ENCODE results near the gene AICDA. TPM values are rescaled to one million over a fixed set of nuclear protein-coding genes. Genes with fewer than 3 reads are reported as not detected.
A peak's percentile ranks its signal among the peaks of the same experiment; 100 is the strongest.

Gene AICDA
- total RNA-seq, 1 experiment from 2014 or later, result 0.13 TPM

- TF ChIP-seq OVOL2 (CRISPR knock-in tag; IDR thresholded peaks at IDR 0.05; ENCODE audit: borderline replicate concordance) (no peak), MYBL2 (CRISPR knock-in tag; IDR thresholded peaks at IDR 0.05) (no peak), TCF7 (CRISPR knock-in tag; IDR thresholded peaks at IDR 0.05; ENCODE audit: low read depth) (no peak), CREB1 (CRISPR knock-in tag; IDR thresholded peaks at IDR 0.05) (no peak), PRRX2 (CRISPR knock-in tag; IDR thresholded peaks at IDR 0.05) (no peak)
- TF ChIP-seq, protein P1, sequence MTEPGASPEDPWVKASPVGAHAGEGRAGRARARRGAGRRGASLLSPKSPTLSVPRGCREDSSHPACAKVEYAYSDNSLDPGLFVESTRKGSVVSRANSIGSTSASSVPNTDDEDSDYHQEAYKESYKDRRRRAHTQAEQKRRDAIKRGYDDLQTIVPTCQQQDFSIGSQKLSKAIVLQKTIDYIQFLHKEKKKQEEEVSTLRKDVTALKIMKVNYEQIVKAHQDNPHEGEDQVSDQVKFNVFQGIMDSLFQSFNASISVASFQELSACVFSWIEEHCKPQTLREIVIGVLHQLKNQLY (CRISPR knock-in tag; IDR thresholded peaks at IDR 0.05), result no peak
- Mint-ChIP-seq H3K4me1 (peaks cover 5% of the 10 kb centered on the region), H3K9me3 (no peaks in the 10 kb centered on the region), H3K27me3 (ENCODE audit: low read depth) (no peaks in the 10 kb centered on the region), H3K27ac (no peak overlapping the region), H3K36me3 (no peaks in the 10 kb centered on the region), H3K4me3 (no peak overlapping the region)
- no peak for ATAC-seq
- no peak for DNase-seq (ENCODE audit: low spot score)
- ChIA-PET POLR2A (no interaction called here), CTCF (interaction anchor here (1.2 kb wide), 1 partner anchor 117 kb away, joined by 3 read pairs; no protein-coding TSS in a partner anchor)
These were observed 49.1 kb upstream of the AICDA start for GRCh38 chr12:8661751-8662150.

DNA sequence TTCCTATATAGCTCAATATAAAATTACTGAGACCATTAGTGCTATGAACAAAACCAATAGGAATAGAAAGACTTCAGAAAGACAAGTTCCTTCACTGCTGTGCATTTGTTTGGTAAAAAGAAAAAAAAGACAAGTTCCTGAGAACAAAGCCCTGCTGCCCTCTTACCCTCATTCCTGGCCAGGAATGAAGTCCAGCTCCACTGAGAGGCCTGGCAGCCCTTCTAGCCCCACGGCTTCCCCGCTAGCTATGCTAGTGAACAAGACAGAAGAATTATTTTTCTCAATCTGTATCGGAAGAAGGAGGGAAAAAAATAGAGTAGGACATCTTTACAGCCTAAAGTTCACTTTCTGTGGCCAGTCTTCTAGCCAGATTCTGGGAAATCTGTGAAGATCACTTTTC, 48.4 kb upstream of the AICDA start:
- H3K27ac Mint-ChIP-seq, result no peak overlapping the region
- H3K9me3 Mint-ChIP-seq, result no peaks in the 10 kb centered on the region
- TF ChIP-seq ZNF423 (CRISPR knock-in tag; IDR thresholded peaks at IDR 0.05) (no peak), ZNF416 (CRISPR knock-in tag; IDR thresholded peaks at IDR 0.05) (no peak), ZNF671 (CRISPR knock-in tag; IDR thresholded peaks at IDR 0.05) (no peak), ZNF232 (CRISPR knock-in tag; IDR thresholded peaks at IDR 0.05) (no peak), USF1 (CRISPR knock-in tag; IDR thresholded peaks at IDR 0.05) (no peak), USF2 (CRISPR knock-in tag; IDR thresholded peaks at IDR 0.05) (no peak), HMGA2 (CRISPR knock-in tag; IDR thresholded peaks at IDR 0.05) (no peak), FOXP1 (CRISPR knock-in tag; IDR thresholded peaks at IDR 0.05; ENCODE audit: borderline replicate concordance) (no peak)
- TF ChIP-seq, protein P2, sequence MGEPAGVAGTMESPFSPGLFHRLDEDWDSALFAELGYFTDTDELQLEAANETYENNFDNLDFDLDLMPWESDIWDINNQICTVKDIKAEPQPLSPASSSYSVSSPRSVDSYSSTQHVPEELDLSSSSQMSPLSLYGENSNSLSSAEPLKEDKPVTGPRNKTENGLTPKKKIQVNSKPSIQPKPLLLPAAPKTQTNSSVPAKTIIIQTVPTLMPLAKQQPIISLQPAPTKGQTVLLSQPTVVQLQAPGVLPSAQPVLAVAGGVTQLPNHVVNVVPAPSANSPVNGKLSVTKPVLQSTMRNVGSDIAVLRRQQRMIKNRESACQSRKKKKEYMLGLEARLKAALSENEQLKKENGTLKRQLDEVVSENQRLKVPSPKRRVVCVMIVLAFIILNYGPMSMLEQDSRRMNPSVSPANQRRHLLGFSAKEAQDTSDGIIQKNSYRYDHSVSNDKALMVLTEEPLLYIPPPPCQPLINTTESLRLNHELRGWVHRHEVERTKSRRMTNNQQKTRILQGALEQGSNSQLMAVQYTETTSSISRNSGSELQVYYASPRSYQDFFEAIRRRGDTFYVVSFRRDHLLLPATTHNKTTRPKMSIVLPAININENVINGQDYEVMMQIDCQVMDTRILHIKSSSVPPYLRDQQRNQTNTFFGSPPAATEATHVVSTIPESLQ (CRISPR knock-in tag; IDR thresholded peaks at IDR 0.05), result no peak
- TF ChIP-seq, protein P3, sequence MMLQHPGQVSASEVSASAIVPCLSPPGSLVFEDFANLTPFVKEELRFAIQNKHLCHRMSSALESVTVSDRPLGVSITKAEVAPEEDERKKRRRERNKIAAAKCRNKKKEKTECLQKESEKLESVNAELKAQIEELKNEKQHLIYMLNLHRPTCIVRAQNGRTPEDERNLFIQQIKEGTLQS (CRISPR knock-in tag; conservative IDR thresholded peaks at IDR 0.05), result no peak
- no peaks in the 10 kb centered on the region for H3K36me3 Mint-ChIP-seq
- peaks cover 5% of the 10 kb centered on the region for H3K4me1 Mint-ChIP-seq
- no peaks in the 10 kb centered on the region for H3K27me3 Mint-ChIP-seq (ENCODE audit: low read depth)
- CTCF ChIA-PET, result interaction anchor here (0.6 to 1.1 kb wide), 3 partner anchors 16 to 163 kb away, joined by 4 to 6 read pairs (median 4); no protein-coding TSS in a partner anchor
- ATAC-seq (no peak), DNase-seq (ENCODE audit: low spot score) (no peak)
- no peak overlapping the region for H3K4me3 Mint-ChIP-seq
- POLR2A ChIA-PET, result no interaction called here

GRCh38 chr12:8658346-8658745, 45.7 kb upstream of the AICDA start:
- DNase-seq (ENCODE audit: low spot score), result no peak
- ChIA-PET CTCF (interaction anchor here (0.9 to 5.9 kb wide), 9 partner anchors 23 to 391 kb away, joined by 3 to 49 read pairs (median 34); partner anchors contain the start of gene A2ML1), POLR2A (interaction anchor here (0.6 kb wide), 1 partner anchor 139 kb away, joined by 3 read pairs; no protein-coding TSS in a partner anchor)
- no peaks in the 10 kb centered on the region for H3K27me3 Mint-ChIP-seq (ENCODE audit: low read depth)
- peak; percentile 78 for ATAC-seq
- no peak overlapping the region for H3K4me3 Mint-ChIP-seq
- H3K36me3 Mint-ChIP-seq, result no peaks in the 10 kb centered on the region
- 0 out of 2 replicates have a peak overlapping the region, but pooled peaks have one; percentile 30 for H3K27ac Mint-ChIP-seq
- TF ChIP-seq TEAD4 (CRISPR knock-in tag; IDR thresholded peaks at IDR 0.05) (no peak), SOX15 (CRISPR knock-in tag; IDR thresholded peaks at IDR 0.05) (no peak)
- no peaks in the 10 kb centered on the region for H3K9me3 Mint-ChIP-seq
- H3K4me1 Mint-ChIP-seq, result peaks cover 9% of the 10 kb centered on the region

Measured in WTC11 (cell line).